Osteoblast (primary cell): ENCODE results near the gene PRR19. TPM values are rescaled to one million over a fixed set of nuclear protein-coding genes. Genes with fewer than 3 reads are reported as not detected.

ENCODE experiments used
- DNase-seq: peaks from one replicate; pipeline ENCODE4 v3.0.0; 2011; ENCODE audit warnings: low spot score, mixed read lengths; ENCODE audit not compliant: insufficient read length; ENCODE audit errors: missing footprints
- H2AFZ ChIP-seq: 2 replicates; pipeline ENCODE4 v1.6.0; 2011; ENCODE audit warnings: mild to moderate bottlenecking, low read length
- H3K27ac ChIP-seq: 2 replicates; pipeline ENCODE4 v1.5.1; 2011; ENCODE audit warnings: mild to moderate bottlenecking, low read depth, low read length, moderate library complexity
- H3K27me3 ChIP-seq: 2 replicates; pipeline ENCODE4 v1.6.0; 2012; ENCODE audit warnings: mild to moderate bottlenecking, control low read depth, inconsistent platforms, low read length, moderate library complexity; ENCODE audit not compliant: insufficient read depth
- H3K36me3 ChIP-seq: 2 replicates; pipeline ENCODE4 v1.5.1; 2011; ENCODE audit warnings: mild to moderate bottlenecking, low read length, control low read depth, moderate library complexity; ENCODE audit not compliant: insufficient read depth
- H3K4me1 ChIP-seq: 2 replicates; pipeline ENCODE4 v1.5.1; 2011; ENCODE audit warnings: mild to moderate bottlenecking, low read length, control low read depth, moderate library complexity; ENCODE audit not compliant: insufficient read depth
- H3K4me2 ChIP-seq: 2 replicates; pipeline ENCODE4 v1.6.0; 2011; ENCODE audit warnings: mild to moderate bottlenecking, low read length; ENCODE audit not compliant: insufficient read depth
- H3K4me3 ChIP-seq: fragments of 200-600 bp; sonication (generic); 3 replicates; pipeline ENCODE4 v1.5.1; 2012; ENCODE audit warnings: mild to moderate bottlenecking, low read length, inconsistent platforms; ENCODE audit not compliant: insufficient read depth
- H3K79me2 ChIP-seq: 2 replicates; pipeline ENCODE4 v1.6.0; 2012; ENCODE audit warnings: mild to moderate bottlenecking, low read length, control low read depth, inconsistent platforms; ENCODE audit not compliant: insufficient read depth
- H3K9me3 ChIP-seq: 2 replicates; pipeline ENCODE4 v1.5.1; 2011; ENCODE audit warnings: low read depth, low read length, control low read depth
- H4K20me1 ChIP-seq: 2 replicates; pipeline ENCODE4 v1.6.0; 2012; ENCODE audit warnings: mild to moderate bottlenecking, low read length, control low read depth; ENCODE audit not compliant: insufficient read depth
- CTCF ChIP-seq: IDR thresholded peaks from 2 replicates; pipeline ENCODE4 v1.5.1; 2011; ENCODE audit warnings: mild to moderate bottlenecking, low read depth, low read length, moderate library complexity; ENCODE audit errors: extremely low read depth
- total RNA-seq: library from RNA; depleted of rRNA; stranded (reverse); fragments of >200 nt; gene quantifications from 2 replicates; pipeline ENCODE4 v1.2.3, GENCODE V29; 2012

The PRR19 gene
- total RNA-seq, 1 donor, result 0.36 TPM

DNA sequence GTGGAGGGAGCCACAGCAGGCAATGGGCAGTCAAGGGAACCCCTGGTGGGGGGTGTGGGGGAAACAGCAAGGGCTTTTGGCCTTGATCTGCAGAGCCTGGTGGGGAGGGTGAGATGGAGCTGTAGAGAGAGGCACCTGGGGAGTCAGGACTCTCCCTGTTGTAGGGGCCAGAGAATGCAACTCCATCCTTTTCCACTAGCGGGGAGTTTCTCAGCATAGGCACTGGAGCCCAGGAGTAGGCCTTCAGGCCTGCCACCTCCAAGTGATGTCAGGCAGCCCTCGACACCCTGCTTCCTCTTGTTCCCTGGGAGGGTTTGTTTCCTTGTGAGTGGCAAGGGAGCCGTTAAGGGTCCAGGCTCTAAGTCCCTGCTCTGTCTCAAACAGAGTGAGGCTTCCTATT is 48.5 kb downstream of the PRR19 start:
- Histone ChIP-seq H3K4me1 (no peaks in the 10 kb centered on the region), H3K4me3 (no peak overlapping the region), H3K36me3 (peaks cover 3% of the 10 kb centered on the region), H3K9me3 (no peaks in the 10 kb centered on the region), H4K20me1 (no peaks in the 10 kb centered on the region), H3K4me2 (no peak overlapping the region), H3K27me3 (no peaks in the 10 kb centered on the region), H2AFZ (no peak overlapping the region), H3K27ac (no peak overlapping the region), H3K79me2 (no peaks in the 10 kb centered on the region)
- DNase-seq, result peak; percentile 69
- TF ChIP-seq CTCF, result no peak

DNA sequence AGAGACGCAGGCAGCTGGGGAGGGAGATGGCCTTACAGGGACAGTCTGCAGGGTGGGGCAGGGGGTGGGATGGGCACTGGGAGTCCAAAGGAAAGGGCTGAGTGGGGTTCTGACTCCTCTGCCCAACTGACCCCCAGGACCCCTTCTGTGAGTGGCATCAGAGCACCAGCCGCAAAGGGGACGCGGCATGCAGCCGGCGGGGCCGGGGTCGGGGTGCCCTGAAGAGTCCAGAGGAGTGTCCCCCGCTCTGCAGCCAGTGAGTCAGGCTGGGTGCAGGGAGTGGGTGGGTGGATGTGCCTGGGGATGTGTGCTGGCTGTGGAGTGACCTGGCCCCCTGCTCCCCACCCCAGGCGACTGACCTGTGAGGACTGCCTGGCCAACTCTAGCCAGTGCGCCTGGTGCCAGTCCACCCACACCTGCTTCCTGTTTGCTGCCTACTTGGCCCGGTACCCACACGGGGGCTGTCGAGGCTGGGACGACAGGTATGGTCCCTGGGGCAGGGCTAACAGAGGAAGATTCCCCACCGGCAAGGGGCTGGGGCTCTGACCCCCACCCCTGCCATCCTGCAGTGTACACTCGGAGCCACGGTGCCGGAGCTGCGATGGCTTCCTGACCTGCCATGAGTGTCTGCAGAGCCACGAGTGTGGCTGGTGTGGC is 49.3 kb downstream of the PRR19 start:
- no peaks in the 10 kb centered on the region for H4K20me1 ChIP-seq
- H3K36me3 ChIP-seq, result no peaks in the 10 kb centered on the region
- H3K79me2 ChIP-seq, result no peaks in the 10 kb centered on the region
- no peaks in the 10 kb centered on the region for H3K4me1 ChIP-seq
- H3K27me3 ChIP-seq, result no peaks in the 10 kb centered on the region
- DNase-seq, result peak; percentile 79
- H3K9me3 ChIP-seq, result no peaks in the 10 kb centered on the region
- H3K4me3 ChIP-seq, result no peak overlapping the region
- no peak overlapping the region for H2AFZ ChIP-seq
- no peak overlapping the region for H3K4me2 ChIP-seq
- no peak for TF ChIP-seq CTCF
- no peak overlapping the region for H3K27ac ChIP-seq

DNA sequence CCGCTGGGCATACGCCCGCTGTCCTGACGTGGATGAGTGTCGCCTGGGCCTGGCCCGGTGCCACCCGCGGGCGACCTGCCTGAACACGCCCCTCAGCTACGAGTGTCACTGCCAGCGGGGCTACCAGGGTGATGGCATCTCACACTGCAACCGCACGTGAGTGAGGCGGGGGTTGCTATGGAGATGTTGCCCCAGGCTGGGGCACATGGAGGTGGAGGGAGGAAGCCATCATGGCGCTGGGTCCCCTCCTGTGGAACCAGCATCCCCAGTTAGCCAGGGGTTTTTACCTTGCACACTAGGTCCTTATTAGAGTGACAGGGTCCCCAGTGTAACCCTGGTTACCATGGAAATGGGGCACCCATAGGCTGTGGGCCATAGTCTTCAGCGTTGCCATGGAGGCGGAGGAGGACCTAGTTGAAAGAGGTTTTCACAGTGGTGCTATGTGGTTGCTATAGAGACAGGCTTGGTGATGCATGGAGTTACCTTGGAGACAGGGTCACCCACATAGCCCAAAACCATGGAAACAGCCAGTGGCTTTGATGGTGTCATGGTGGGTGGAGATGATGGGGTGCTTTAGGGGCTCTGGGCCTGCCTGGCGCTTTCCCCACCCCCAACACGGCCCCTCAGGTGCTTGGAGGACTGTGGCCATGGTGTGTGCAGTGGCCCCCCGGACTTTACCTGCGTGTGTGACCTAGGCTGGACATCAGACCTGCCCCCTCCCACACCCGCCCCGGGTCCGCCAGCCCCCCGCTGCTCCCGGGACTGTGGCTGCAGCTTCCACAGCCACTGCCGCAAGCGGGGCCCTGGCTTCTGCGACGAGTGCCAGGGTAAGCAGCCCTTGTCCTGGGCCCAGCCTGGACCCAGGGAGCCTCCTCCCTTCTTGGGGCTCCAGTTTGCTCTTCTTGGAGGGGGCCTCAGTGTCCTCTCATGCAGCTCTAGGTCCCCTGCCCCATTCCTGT is 50.6 kb downstream of the PRR19 start:
- no peaks in the 10 kb centered on the region for H3K79me2 ChIP-seq
- H3K27ac ChIP-seq, result no peak overlapping the region
- peak; percentile 58 for DNase-seq
- H3K4me3 ChIP-seq, result no peak overlapping the region
- no peak overlapping the region for H2AFZ ChIP-seq
- H3K36me3 ChIP-seq, result no peaks in the 10 kb centered on the region
- H3K4me1 ChIP-seq, result no peaks in the 10 kb centered on the region
- no peaks in the 10 kb centered on the region for H4K20me1 ChIP-seq
- TF ChIP-seq CTCF, result no peak
- no peaks in the 10 kb centered on the region for H3K9me3 ChIP-seq
- no peak overlapping the region for H3K4me2 ChIP-seq
- no peaks in the 10 kb centered on the region for H3K27me3 ChIP-seq
